ENCODE data around the gene SVBP. TPM values are rescaled to one million over a fixed set of nuclear protein-coding genes. Genes with fewer than 3 reads are reported as not detected.

Gene SVBP
- polyA plus RNA-seq, 1 experiment: 29.8 TPM

DNA sequence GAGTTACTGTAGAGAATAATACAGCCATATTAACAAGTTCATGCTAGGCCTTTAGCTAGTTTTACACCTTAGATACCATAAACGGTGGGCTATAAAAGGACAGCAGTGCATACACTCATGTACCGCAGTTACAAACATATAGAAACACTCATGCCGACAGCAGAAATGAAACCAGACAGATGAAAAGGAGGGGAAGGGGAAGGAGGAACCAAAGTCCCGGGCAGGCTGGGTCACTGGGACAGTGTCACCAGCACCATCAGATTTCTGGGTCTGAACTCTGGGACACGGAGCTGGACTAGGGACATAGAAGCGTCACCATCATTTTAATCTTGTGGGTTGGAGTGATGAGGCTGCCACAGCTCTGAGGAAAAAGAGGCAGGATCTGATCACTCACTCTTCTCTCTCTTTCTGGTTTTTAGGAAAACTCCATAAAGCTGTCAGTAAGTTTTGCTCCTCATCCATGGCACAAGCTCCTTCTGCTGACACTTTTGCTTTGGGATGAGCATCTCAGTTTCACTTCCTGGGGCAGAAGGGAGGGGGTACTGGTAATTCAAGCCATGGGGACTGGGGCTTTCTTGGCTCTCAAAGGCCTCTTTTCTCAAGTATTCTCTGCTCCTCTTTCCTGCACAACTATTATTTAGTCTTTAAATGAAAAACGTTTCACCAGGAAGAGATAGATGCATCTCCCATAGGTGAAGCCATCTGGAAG, 21.4 kb upstream of the SVBP start:
- Histone ChIP-seq H3K9me3 (ENCODE audit: control insufficient read depth, insufficient read depth, low read length) (no peaks in the 10 kb centered on the region), H3K27me3 (ENCODE audit: control insufficient read depth, insufficient read depth, low read length) (no peaks in the 10 kb centered on the region), H3K4me3 (ENCODE audit: low read depth, low read length) (no peak overlapping the region), H3K27ac (ENCODE audit: low read depth, low read length) (no peak overlapping the region)
- no peak for DNase-seq (ENCODE audit: low read depth, low spot score)
- ChIA-PET POLR2A (no interaction called here), CTCF (interaction anchor here (1.2 kb wide), 1 partner anchor 8 kb away, joined by 3 read pairs; the partner anchor contains the start of gene ZNF691)
- TF ChIP-seq, protein P1, sequence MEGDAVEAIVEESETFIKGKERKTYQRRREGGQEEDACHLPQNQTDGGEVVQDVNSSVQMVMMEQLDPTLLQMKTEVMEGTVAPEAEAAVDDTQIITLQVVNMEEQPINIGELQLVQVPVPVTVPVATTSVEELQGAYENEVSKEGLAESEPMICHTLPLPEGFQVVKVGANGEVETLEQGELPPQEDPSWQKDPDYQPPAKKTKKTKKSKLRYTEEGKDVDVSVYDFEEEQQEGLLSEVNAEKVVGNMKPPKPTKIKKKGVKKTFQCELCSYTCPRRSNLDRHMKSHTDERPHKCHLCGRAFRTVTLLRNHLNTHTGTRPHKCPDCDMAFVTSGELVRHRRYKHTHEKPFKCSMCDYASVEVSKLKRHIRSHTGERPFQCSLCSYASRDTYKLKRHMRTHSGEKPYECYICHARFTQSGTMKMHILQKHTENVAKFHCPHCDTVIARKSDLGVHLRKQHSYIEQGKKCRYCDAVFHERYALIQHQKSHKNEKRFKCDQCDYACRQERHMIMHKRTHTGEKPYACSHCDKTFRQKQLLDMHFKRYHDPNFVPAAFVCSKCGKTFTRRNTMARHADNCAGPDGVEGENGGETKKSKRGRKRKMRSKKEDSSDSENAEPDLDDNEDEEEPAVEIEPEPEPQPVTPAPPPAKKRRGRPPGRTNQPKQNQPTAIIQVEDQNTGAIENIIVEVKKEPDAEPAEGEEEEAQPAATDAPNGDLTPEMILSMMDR (IDR thresholded peaks at IDR 0.05; ENCODE audit: low read depth, low read length): no peak

DNA sequence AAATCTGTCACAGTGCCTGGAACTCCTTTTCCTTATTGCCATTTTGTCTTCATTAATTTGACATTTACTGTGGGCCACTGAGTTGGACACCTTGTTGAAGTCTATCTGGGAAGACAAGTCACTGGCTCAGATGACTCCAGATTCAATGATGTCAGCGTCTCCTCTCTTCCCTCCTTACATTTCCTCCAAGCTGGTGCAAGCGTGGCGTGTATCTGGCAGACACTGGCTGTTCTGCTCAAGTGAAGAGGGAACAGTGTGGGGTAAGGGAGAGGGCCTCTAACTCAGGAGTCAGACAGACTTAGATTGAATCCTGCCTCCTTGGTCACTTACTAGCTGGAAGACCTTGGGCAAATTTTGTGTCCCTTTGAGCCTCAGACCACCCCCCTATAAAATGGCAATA, 20.5 kb upstream of the SVBP start:
- no peak overlapping the region for H3K4me3 ChIP-seq (ENCODE audit: low read depth, low read length)
- POLR2A ChIA-PET: no interaction called here
- CTCF ChIA-PET: interaction anchor here (1.2 kb wide), 1 partner anchor 9 kb away, joined by 3 read pairs; the partner anchor contains the start of gene ZNF691
- no peaks in the 10 kb centered on the region for H3K27me3 ChIP-seq (ENCODE audit: control insufficient read depth, insufficient read depth, low read length)
- TF ChIP-seq, protein P1 (IDR thresholded peaks at IDR 0.05; ENCODE audit: low read depth, low read length): no peak
- no peak overlapping the region for H3K27ac ChIP-seq (ENCODE audit: low read depth, low read length)
- DNase-seq (ENCODE audit: low read depth, low spot score): no peak
- no peaks in the 10 kb centered on the region for H3K9me3 ChIP-seq (ENCODE audit: control insufficient read depth, insufficient read depth, low read length)

DNA sequence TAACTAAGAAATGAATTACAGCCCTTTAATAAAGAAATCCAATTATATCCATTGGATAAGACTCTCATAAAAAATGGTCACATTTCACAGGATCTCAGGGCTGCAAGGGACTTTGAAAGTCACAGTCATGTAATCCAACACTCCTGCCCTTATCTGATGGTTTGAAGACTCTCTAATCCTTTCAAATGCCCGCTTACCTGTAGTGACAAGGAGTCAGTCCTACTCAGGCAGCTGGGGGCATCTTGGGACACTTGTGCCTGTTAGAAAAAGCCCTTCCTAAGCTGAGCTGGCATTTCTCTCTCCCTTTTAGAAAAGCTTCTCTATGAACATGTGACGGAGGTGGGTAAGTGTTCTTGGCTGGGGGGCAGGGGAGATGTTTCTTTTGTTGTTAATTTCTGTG, 18.2 kb upstream of the SVBP start:
- ChIA-PET POLR2A (interaction anchor here (0.6 kb wide), 1 partner anchor 26 kb away, joined by 3 read pairs; no protein-coding TSS in a partner anchor), CTCF (interaction anchor here (0.9 kb wide), 1 partner anchor 11 kb away, joined by 3 read pairs; the partner anchor contains the start of gene ZNF691)
- no peak overlapping the region for H3K4me3 ChIP-seq (ENCODE audit: low read depth, low read length)
- TF ChIP-seq, protein P1 (IDR thresholded peaks at IDR 0.05; ENCODE audit: low read depth, low read length): no peak
- H3K9me3 ChIP-seq (ENCODE audit: control insufficient read depth, insufficient read depth, low read length): no peaks in the 10 kb centered on the region
- no peak for DNase-seq (ENCODE audit: low read depth, low spot score)
- no peak overlapping the region for H3K27ac ChIP-seq (ENCODE audit: low read depth, low read length)
- H3K27me3 ChIP-seq (ENCODE audit: control insufficient read depth, insufficient read depth, low read length): no peaks in the 10 kb centered on the region

DNA sequence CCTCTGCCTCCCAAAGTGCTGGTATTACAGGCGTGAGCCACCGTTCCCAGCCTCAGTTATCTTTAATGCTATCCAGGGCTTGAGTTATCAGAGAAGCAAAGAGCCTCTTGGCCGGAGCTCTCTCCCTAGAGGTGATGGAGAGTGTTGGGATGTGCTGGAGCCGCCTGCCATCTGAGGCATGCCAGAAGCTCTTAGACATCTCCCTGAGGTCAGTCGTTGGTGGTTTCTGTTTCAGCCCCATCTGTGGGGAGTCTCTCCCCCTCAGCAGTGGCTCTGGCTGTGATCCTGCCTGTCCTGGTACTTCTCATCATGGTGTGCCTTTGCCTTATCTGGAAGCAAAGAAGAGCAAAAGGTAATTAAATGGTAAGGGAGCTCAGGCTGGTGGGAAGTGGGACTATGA, 17.6 kb upstream of the SVBP start:
- no peaks in the 10 kb centered on the region for H3K9me3 ChIP-seq (ENCODE audit: control insufficient read depth, insufficient read depth, low read length)
- H3K27me3 ChIP-seq (ENCODE audit: control insufficient read depth, insufficient read depth, low read length): no peaks in the 10 kb centered on the region
- POLR2A ChIA-PET: interaction anchor here (0.6 kb wide), 1 partner anchor 25 kb away, joined by 3 read pairs; no protein-coding TSS in a partner anchor
- no peak overlapping the region for H3K4me3 ChIP-seq (ENCODE audit: low read depth, low read length)
- no peak for DNase-seq (ENCODE audit: low read depth, low spot score)
- CTCF ChIA-PET: no interaction called here
- TF ChIP-seq, protein P1 (IDR thresholded peaks at IDR 0.05; ENCODE audit: low read depth, low read length): no peak
- H3K27ac ChIP-seq (ENCODE audit: low read depth, low read length): no peak overlapping the region

DNA sequence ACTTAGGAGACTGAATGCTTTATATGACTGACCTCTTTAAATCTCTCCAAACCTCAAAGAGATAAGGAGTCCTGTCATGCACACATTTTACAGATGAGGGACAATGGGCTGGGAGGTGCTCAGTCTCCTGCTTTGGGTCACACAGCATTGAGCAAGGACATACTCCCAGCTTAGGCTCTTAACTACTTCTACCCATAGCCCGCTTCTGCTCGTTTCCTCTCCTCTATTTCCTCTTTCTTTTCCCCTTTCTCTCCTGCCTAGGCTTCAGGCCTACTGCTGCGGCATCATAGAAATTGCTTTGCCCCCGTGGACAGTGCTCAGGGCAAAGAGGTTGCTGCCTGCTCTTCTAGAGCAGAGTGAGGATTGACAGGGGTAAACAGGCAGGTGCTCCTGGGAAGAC, 16.8 kb upstream of the SVBP start:
- H3K27ac ChIP-seq (ENCODE audit: low read depth, low read length): no peak overlapping the region
- no peaks in the 10 kb centered on the region for H3K9me3 ChIP-seq (ENCODE audit: control insufficient read depth, insufficient read depth, low read length)
- H3K4me3 ChIP-seq (ENCODE audit: low read depth, low read length): no peak overlapping the region
- ChIA-PET POLR2A (no interaction called here), CTCF (no interaction called here)
- DNase-seq (ENCODE audit: low read depth, low spot score): no peak
- H3K27me3 ChIP-seq (ENCODE audit: control insufficient read depth, insufficient read depth, low read length): no peaks in the 10 kb centered on the region
- TF ChIP-seq, protein P1 (IDR thresholded peaks at IDR 0.05; ENCODE audit: low read depth, low read length): no peak
